CD4-positive, alpha-beta T cell treated with Interferon gamma for 1 hour (primary cell): ENCODE data around the gene APOL3.
"Not testable (repeated sequence)": the region's sequence is repeated elsewhere in the genome, so short reads cannot be mapped to it uniquely, and the experiment has no call there.

Experiments
- DNase-seq: peaks from one replicate; pipeline ENCODE4 v3.0.0-alpha.2; 2020

The APOL3 gene

GRCh38 chr22:36131907-36132306 lies 28.6 kb downstream of the APOL3 start:
- no peak for DNase-seq

DNA sequence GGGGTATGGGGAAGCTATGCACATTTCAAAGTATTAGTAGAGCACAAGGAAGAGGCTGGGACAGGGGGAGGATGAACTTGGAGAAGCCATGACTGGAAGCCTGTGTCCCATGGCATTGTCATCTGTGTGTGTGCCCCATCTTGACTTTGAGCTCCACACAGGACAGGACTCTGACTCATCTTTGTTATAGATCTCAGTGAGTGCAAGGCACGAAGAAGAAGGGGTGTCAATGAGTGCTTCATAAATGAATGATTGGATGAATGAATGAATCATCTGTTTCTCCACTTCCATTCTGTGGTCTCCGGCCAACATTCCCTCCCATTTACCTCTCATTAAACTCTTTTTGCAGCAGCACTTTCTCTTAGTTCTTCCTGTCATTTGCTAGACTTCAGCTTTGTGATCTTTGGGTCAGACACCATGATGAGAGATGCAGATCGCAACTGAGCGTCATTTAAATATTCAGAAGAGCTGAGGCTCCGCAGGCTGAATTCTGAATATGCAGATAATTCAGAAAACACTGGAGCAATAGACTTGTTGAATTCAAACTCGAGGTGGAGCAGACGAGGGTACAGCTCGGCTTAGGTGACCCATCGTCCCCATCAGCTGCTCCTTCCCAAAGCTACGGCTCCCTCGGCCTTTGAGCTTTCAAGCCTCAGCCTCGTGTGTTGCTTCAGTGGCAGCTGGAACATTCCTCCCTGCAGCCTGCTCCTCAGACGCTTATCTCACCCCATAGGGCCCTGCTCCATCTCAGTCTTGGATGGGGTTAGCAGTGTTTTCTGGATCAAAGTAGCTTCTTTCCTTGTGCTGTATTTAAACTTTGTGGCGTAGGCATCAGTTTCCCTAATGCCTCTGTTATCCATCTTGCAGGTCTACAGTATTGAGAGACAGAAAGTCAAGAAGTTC lies 30.8 kb downstream of the APOL3 start:
- DNase-seq, result no peak

GRCh38 chr22:36129071-36129470 lies 31.5 kb downstream of the APOL3 start:
- no peak for DNase-seq

DNA sequence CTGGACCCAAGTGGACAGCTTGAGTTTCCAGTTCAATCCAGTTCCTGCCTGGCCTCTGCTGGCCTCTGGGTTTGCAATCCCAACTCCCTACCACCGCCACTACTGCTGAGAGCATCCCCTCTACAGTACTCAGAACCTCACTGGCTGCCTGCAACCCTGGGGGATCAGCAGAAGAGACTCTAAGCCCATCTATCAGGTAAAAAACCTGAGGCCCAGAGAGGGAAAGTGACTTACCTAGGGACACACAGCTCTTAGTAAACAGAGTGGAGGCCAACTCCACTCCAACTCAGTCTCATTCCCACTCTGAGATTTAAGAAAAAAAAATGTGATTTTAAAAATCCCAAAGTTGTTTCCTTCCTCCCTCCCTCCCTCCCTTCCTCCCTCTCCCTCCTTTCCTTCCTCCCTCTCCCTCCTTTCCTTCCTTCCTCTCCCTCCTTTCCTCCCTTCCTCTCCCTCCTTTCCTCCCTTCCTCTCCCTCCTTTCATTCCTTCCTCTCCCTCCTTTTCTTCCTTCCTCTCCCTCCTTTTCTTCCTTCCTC lies 34.5 kb downstream of the APOL3 start:
- DNase-seq, result no peak

DNA sequence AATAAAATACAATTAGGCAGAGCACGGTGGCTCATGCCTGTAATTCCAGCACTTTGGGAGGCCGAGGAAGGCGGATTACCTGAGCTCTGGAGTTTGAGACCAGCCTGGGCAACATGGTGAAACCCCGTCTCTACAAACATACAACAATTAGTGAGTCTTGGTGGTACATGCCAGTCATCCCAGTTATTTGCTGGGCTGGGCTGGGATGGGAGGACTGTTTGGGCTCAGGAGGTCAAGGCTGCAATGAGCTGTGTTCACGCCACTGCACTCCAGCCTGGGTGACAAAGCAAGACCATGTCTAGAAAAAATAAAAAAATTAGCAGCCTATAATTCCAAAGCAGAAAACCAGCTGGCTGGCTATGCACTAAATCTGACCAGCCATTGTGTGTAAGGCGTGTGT lies 35.1 kb downstream of the APOL3 start:
- no peak for DNase-seq

DNA sequence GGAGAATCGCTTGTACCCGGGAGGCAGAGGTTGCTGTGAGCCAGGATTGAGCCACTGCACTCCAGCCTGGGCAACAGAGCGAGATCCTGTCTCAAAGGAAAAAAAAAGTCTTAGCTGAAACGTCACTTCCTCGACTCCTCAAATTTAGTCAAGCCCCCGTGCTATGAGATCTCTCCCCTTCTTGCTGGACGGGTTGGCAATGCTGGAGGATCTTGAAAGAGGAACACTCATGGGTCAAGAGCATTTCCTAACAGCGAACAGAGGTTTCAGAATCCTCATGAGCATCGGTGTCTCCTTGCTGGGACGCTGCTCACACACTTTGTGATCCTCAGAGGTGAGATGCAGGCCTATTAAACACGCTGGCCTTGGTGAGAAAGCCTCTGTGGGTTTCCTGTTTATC lies 35.9 kb downstream of the APOL3 start:
- no peak for DNase-seq

- DNase-seq, result peak; percentile 94
Measured at GRCh38 chr22:36123673-36124630, 36.6 kb downstream of the APOL3 start.

DNA sequence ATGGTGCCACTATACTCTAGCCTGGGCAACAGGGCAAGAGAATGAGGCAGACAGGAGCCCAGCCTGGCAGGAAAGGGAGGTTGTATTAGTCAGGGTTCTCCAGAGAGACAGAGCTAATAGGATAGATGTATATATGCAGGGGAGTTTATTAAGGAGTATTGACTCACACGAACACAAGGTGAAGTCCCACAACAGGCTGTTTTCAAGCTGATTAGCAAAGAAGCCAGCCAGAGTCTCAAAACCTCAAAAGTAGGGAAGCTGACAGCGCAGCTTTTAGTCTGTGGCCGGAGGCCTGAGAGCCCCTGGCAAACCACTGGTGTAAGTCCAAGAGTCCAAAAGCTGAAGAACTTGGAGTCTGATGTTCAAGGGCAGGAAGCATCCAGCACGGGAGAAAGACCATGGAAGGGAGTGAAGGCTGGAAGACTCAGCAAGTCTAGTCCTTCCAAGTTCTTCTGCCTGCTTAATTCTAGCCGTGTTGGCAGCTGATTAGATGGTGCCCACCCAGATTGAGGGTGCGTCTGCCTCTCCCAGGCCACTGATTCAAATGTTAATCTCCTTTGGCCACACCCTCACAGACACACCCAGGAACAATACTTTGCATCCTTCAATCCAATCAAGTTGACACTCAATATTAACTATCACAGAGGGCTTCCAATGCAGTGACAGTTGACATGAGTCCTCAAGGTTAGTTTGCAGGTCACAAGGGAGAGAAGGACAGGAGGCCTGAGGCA lies 39.8 kb downstream of the APOL3 start:
- not testable (repeated sequence) for DNase-seq

- DNase-seq, result no peak
Measured at GRCh38 chr22:36117053-36117554, 43.5 kb downstream of the APOL3 start.

GRCh38 chr22:36116127-36116526 lies 44.4 kb downstream of the APOL3 start:
- no peak for DNase-seq

- DNase-seq, result no peak
Measured at GRCh38 chr22:36113121-36113520, 47.4 kb downstream of the APOL3 start.

- DNase-seq, result no peak
Measured at GRCh38 chr22:36111316-36111715, 49.2 kb downstream of the APOL3 start.

DNA sequence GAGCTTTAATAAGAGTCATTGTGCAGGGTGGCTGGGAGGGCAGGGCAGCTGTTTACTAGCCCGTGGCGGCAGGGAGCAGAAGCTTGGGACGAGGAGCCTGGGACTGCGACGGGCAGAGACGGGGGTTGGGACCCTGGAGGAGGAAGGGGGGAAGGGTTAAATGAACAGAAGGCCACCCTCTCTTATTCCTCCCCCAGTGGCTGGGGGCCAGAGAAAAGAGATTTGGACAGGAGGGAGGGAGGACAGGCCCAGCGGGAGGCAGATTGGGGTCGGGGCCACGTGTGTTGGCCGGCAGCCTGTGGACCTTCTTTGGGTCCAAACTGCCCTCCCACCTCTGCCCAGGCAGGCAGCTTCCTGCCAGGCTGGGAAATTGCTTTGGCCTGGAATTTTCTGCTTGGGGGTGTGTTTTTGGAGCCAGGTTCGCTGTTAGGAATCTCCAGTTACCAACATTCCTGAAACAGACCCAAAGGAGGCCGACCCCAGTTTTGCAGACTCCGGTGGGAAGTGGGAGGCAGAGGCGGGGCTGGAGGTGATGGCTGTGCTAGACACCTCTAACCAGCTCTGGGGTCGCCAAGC lies 50.2 kb downstream of the APOL3 start:
- DNase-seq, result no peak

DNA sequence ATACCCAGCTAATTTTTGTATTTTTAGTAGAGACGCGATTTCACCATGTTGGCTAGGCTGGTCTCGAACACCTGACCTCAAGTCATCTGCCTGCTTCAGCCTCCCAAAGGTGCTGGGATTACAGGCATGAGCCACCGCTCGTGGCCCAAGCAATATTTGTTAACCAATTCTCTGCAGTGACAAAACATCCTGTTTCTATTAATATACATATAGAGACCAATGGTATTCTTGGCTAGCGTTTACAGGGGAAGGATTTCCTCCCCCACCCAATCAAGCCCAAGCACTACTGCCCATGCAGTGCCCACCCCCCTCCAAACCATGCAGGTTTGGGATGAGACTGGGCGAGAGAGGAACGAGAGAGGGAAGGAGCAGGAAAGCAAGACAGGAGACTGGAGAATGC lies 53.1 kb downstream of the APOL3 start:
- no peak for DNase-seq

DNA sequence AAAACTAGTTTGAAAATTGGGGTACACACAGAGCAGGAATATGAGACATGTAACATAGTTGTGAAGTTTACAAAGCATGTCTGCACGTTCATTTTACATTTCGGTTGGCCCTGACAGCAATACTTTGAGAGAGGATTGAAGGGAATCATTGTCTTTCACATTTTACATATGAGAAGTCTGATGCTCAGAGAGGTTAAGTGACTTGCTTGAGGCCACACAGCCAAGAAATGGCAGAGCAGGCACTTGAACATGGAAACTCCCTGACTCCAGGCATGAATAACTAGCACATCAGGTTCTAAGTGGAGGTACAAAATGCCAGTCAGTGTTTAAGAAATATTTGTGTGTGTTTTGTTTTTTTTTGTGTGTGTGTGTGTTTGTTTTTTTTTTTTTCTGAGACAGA lies 53.6 kb downstream of the APOL3 start:
- no peak for DNase-seq

GRCh38 chr22:36104988-36105387 lies 55.6 kb downstream of the APOL3 start:
- no peak for DNase-seq

GRCh38 chr22:36104435-36104834 lies 56.1 kb downstream of the APOL3 start:
- no peak for DNase-seq

DNA sequence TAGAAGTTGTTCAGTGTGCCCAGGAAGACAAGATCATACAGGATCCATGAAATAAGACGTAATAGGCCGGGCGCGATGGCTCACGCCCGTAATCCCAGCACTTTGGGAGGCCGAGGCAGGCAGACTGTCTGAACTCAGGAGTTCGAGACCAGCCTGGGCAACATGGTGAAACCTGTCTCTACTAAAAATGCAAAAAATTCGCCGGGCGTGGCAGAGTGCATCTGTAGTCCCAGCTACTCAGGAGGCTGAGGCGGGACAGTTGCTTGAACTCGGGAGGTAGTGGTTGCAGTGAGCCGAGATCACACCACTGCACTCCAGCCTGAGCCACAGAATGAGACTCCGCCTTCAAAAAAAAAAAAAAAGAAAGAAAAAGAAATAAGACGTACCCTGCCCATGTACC lies 56.7 kb downstream of the APOL3 start:
- DNase-seq, result no peak

DNA sequence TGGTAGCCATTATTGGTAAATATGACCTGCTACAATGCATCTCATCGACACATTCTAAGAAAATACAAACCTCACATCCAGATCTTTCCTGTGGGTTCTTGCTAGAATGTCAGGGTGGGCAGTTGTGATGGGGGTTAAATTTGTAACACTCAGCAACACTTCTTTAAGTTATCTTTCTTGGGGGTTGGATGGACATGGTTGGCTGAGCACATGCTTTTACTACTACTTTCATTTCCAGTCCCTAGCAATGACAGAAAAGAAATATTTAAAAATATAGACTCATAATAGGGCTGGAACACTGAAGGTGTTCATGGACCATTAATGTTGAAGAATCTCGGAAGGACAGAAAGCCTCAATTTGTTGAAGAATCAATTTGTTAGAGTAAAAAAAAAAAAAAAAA lies 57.6 kb downstream of the APOL3 start:
- DNase-seq, result no peak

DNA sequence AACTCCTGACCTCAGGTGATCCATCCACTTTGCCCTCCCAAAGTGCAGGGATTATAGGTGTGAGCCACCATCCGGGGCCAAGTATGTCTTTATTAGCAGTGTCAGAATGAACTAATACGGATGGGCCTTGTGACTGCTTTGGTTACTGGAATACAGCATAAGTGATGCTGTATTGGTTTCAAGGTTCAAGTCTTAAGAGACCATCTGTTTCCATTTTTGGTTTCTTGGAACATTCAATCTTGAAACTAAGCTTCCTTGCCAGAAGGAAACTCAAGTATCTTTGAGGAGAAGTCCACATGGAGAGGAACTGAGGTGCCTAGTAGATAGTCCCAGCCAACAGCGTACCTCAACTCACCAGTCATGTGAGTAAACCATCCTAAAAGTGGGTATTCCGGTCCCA lies 58.8 kb downstream of the APOL3 start:
- DNase-seq, result no peak

GRCh38 chr22:36100908-36101307 lies 59.6 kb downstream of the APOL3 start:
- not testable (repeated sequence) for DNase-seq

- DNase-seq, result no peak
Measured at GRCh38 chr22:36100134-36100824, 60.3 kb downstream of the APOL3 start.
